Prostate gland (tissue), 2 donors: ENCODE measurements around the gene APOA1.

Experiments used
- POLR2A ChIP-seq: fragments of 450-650 bp; IDR thresholded peaks from one replicate; pipeline ENCODE4 v1.6.1; 2016; ENCODE audit warnings: antibody characterized with exemption, mild to moderate bottlenecking
- POLR2AphosphoS5 ChIP-seq: sonication (generic); formaldehyde crosslinking; IDR thresholded peaks from one replicate; pipeline ENCODE4 v1.6.1; 2017; ENCODE audit warnings: antibody characterized with exemption
- TF ChIP-seq, protein P1 (sequence below), 4 experiments: fragments of 200-600 bp in 2 of 4; fragments of 450-650 bp in 2 of 4; sonication (generic) in 2 of 4; IDR thresholded peaks; 1 replicate in 3 of 4; 2 replicates in 1 of 4; pipeline ENCODE4 v1.5.1; 2016 to 2019; ENCODE audit warnings: antibody characterized with exemption in 4 of 4, mild to moderate bottlenecking in 2 of 4, moderate library complexity in 2 of 4

DNA sequence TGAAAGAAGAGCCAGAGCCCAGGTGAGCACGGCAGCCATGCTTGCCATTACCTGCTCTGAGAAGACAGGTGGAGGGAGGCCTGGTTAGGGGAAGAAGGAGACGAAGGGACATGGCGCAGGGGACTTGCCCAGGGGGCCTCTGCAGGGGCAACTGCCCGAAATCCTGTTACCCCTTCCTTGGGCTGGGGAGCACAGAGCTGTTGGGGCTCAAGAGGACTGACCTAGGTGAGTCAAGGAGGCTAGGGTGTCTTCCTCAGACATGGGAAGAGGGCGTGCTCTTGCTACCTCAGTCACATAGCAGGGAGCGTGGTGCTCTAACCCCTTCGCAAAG, 45.6 kb downstream of the APOA1 start, which contains the start of gene APOA5:
- TF ChIP-seq, protein P1, sequence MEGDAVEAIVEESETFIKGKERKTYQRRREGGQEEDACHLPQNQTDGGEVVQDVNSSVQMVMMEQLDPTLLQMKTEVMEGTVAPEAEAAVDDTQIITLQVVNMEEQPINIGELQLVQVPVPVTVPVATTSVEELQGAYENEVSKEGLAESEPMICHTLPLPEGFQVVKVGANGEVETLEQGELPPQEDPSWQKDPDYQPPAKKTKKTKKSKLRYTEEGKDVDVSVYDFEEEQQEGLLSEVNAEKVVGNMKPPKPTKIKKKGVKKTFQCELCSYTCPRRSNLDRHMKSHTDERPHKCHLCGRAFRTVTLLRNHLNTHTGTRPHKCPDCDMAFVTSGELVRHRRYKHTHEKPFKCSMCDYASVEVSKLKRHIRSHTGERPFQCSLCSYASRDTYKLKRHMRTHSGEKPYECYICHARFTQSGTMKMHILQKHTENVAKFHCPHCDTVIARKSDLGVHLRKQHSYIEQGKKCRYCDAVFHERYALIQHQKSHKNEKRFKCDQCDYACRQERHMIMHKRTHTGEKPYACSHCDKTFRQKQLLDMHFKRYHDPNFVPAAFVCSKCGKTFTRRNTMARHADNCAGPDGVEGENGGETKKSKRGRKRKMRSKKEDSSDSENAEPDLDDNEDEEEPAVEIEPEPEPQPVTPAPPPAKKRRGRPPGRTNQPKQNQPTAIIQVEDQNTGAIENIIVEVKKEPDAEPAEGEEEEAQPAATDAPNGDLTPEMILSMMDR (IDR thresholded peaks at IDR 0.05) = no peak
- no peak for TF ChIP-seq POLR2AphosphoS5
- no peak for TF ChIP-seq POLR2A
